CD4-positive, alpha-beta T cell treated with Interleukin-21 for 1 hour (primary cell): ENCODE results near the gene HYAL3.
"Not testable (repeated sequence)": the region's sequence is repeated elsewhere in the genome, so short reads cannot be mapped to it uniquely, and the experiment has no call there.

Experiments
- DNase-seq: peaks from one replicate; pipeline ENCODE4 v3.0.0-alpha.2; 2020

Gene HYAL3

GRCh38 chr3:50288387-50289007 lies 10.7 kb downstream of the HYAL3 start:
- no peak for DNase-seq

GRCh38 chr3:50287262-50287661 lies 11.9 kb downstream of the HYAL3 start:
- DNase-seq = no peak

- no peak for DNase-seq
Observed at GRCh38 chr3:50286322-50287227, 12.6 kb downstream of the HYAL3 start.

- not testable (repeated sequence) for DNase-seq
Observed at GRCh38 chr3:50284121-50284520, 15.1 kb downstream of the HYAL3 start.

GRCh38 chr3:50279255-50280016 lies 19.8 kb downstream of the HYAL3 start:
- no peak for DNase-seq

GRCh38 chr3:50278880-50279224 lies 20.4 kb downstream of the HYAL3 start, which contains the start of gene LSMEM2:
TSS of gene LSMEM2 (plus strand) at chr3:50279087. CDS start at chr3:50279114, 27 bp downstream.
- DNase-seq = no peak

- DNase-seq = no peak
Observed at GRCh38 chr3:50278123-50278879, 20.9 kb downstream of the HYAL3 start.

GRCh38 chr3:50276762-50277101 lies 22.5 kb downstream of the HYAL3 start:
- no peak for DNase-seq

- peak; percentile 24 for DNase-seq
Observed at GRCh38 chr3:50275996-50276761, 23.0 kb downstream of the HYAL3 start.

GRCh38 chr3:50275141-50275995 lies 23.8 kb downstream of the HYAL3 start:
- DNase-seq = no peak

GRCh38 chr3:50274371-50275104 lies 24.7 kb downstream of the HYAL3 start:
- peak; percentile 72 for DNase-seq

- no peak for DNase-seq
Observed at GRCh38 chr3:50273689-50274065, 25.5 kb downstream of the HYAL3 start.

GRCh38 chr3:50272911-50273688 lies 26.1 kb downstream of the HYAL3 start:
- peak; percentile 84 for DNase-seq

GRCh38 chr3:50272538-50272910 lies 26.7 kb downstream of the HYAL3 start:
- DNase-seq = not testable (repeated sequence)

- DNase-seq = no peak
Observed at GRCh38 chr3:50271314-50271936, 27.8 kb downstream of the HYAL3 start.

- DNase-seq = no peak
Observed at GRCh38 chr3:50270422-50271224, 28.6 kb downstream of the HYAL3 start.

GRCh38 chr3:50269977-50270413 lies 29.2 kb downstream of the HYAL3 start:
- no peak for DNase-seq

- DNase-seq = no peak
Observed at GRCh38 chr3:50269460-50269859, 29.7 kb downstream of the HYAL3 start.
